Right lobe of liver (tissue), 4 donors: ENCODE results near the gene RAB26.
"Not testable (repeated sequence)": the region's sequence is repeated elsewhere in the genome, so short reads cannot be mapped to it uniquely, and the experiment has no call there.

ENCODE experiments used
- POLR2A ChIP-seq: fragments of 450-650 bp; IDR thresholded peaks from one replicate; pipeline ENCODE4 v1.6.1; 2017; ENCODE audit warnings: antibody characterized with exemption, mild to moderate bottlenecking
- TF ChIP-seq, protein P1 (sequence below), 4 donors: fragments of 200-600 bp in 3 of 4; fragments of 450-650 bp in 1 of 4; IDR thresholded peaks; one replicate each; pipeline versions ENCODE4 v1.5.1 to v1.8.0; 2016 to 2022; ENCODE audit warnings: antibody characterized with exemption in 4 of 4, mild to moderate bottlenecking in 2 of 4
- donor health status: DM: no; HTN: no; CAD: no.
- donor health status: DM: no; HTN: no; CAD: no.
- donor health status: DM: no; HTN: yes; CAD: no.

DNA sequence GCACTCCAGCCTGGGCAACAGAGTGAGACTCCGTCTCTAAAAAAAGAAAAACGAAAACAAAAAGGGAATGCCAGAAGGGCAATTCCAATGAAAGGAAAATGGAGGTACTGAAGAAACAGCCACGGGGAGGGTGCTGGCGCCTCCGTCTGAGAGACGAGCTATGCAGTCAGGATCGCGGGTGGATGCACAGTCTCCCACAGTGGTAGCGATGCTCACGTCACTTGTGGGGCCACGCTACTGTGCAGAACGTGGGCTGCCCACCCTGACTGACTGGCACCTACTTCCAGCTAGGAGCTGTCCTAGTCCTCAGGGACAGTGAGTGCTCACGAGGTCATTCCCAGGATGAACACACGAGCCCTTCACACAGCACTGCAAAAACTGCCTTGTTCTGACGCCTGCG, 46.8 kb upstream of the RAB26 start:
- TF ChIP-seq, protein P1, sequence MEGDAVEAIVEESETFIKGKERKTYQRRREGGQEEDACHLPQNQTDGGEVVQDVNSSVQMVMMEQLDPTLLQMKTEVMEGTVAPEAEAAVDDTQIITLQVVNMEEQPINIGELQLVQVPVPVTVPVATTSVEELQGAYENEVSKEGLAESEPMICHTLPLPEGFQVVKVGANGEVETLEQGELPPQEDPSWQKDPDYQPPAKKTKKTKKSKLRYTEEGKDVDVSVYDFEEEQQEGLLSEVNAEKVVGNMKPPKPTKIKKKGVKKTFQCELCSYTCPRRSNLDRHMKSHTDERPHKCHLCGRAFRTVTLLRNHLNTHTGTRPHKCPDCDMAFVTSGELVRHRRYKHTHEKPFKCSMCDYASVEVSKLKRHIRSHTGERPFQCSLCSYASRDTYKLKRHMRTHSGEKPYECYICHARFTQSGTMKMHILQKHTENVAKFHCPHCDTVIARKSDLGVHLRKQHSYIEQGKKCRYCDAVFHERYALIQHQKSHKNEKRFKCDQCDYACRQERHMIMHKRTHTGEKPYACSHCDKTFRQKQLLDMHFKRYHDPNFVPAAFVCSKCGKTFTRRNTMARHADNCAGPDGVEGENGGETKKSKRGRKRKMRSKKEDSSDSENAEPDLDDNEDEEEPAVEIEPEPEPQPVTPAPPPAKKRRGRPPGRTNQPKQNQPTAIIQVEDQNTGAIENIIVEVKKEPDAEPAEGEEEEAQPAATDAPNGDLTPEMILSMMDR (IDR thresholded peaks at IDR 0.05) = not testable (repeated sequence)
- TF ChIP-seq POLR2A = not testable (repeated sequence)
